Measurements from ENCODE around the gene DLG2.

DNA sequence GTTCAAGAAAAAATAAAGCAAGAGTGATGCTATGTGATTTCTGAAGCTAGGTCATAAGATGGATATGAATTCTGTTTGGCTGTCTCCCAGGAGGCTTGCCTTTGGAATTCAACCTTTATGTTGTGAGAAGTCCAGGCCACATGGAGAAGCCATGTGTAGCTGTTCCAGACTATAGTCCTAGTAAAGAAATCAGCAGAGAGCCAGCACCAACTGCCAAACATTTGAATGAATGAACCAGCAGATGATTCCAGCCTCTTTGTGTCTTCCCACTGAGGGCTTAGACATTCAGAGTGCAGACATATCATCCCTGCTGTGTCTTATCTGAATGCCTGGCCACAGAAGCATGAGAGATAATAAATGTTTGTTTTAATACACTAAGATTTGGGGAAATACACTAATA is 1150.6 kb downstream of the DLG2 start:
- TF ChIP-seq, protein P1, sequence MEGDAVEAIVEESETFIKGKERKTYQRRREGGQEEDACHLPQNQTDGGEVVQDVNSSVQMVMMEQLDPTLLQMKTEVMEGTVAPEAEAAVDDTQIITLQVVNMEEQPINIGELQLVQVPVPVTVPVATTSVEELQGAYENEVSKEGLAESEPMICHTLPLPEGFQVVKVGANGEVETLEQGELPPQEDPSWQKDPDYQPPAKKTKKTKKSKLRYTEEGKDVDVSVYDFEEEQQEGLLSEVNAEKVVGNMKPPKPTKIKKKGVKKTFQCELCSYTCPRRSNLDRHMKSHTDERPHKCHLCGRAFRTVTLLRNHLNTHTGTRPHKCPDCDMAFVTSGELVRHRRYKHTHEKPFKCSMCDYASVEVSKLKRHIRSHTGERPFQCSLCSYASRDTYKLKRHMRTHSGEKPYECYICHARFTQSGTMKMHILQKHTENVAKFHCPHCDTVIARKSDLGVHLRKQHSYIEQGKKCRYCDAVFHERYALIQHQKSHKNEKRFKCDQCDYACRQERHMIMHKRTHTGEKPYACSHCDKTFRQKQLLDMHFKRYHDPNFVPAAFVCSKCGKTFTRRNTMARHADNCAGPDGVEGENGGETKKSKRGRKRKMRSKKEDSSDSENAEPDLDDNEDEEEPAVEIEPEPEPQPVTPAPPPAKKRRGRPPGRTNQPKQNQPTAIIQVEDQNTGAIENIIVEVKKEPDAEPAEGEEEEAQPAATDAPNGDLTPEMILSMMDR (IDR thresholded peaks at IDR 0.05; ENCODE audit: low read length): no peak
- TF ChIP-seq EZH2 (IDR thresholded peaks at IDR 0.05; ENCODE audit: borderline replicate concordance, low read length): no peak

Measured in OCI-LY1 (cell line).